GM12878 (cell line): ENCODE measurements around the gene TBKBP1. TPM values are rescaled to one million over a fixed set of nuclear protein-coding genes. Genes with fewer than 3 reads are reported as not detected.
"Not testable (repeated sequence)": the region's sequence is repeated elsewhere in the genome, so short reads cannot be mapped to it uniquely, and the experiment has no call there.

Experiments used
- ATAC-seq: fragments of 200-7000 bp; cut with Tn5 transposase; 3 replicates; pipeline ENCODE4 v1.9.1; 2020; ENCODE audit warnings: mild to moderate bottlenecking, moderate library complexity
- BruUV-seq: library from RNA; stranded (reverse); fragments of 400-500 nt; replicated peaks from 2 replicates; lab custom pipeline; 2021; lab: Mats Ljungman, UMichigan
- CTCF ChIA-PET: fragments of 300-600 bp; sonication (Branson Sonifier 250); formaldehyde crosslinking; extraction: SDS; loops from one replicate; lab custom pipeline; 2021; ENCODE audit warnings: inconsistent platforms; lab: Yijun Ruan, JAX
- POLR2A ChIA-PET: fragments of 350-600 bp; formaldehyde crosslinking; extraction: SDS; loops from one replicate; lab custom pipeline; 2021; ENCODE audit warnings: inconsistent platforms; lab: Charles Lee
- RAD21 ChIA-PET: fragments of 300-600 bp; sonication (Branson Sonifier 250); formaldehyde crosslinking; loops from one replicate; lab custom pipeline; 2023; ENCODE audit warnings: antibody characterized with exemption; ENCODE audit not compliant: unreplicated experiment; lab: Charles Lee
- SMC1A ChIA-PET: fragments of 300-600 bp; sonication (Branson Sonifier 250); formaldehyde crosslinking; loops from one replicate; lab custom pipeline; 2023; ENCODE audit not compliant: unreplicated experiment, uncharacterized antibody; lab: Charles Lee
- DNase-seq: peaks from one replicate; pipeline ENCODE4 v3.0.0-alpha.2; 2011; ENCODE audit warnings: low read depth, low spot score
- FAIRE-seq: peaks from 3 replicates; lab custom pipeline; 2011; peaks lifted over from hg19 to GRCh38; lab: Jason Lieb, UNC
- H2AFZ ChIP-seq: 2 replicates; pipeline ENCODE4 v1.6.0; 2011; ENCODE audit warnings: low read depth, low read length, control low read depth; ENCODE audit not compliant: control insufficient read depth
- H3K27ac ChIP-seq: 2 replicates; pipeline ENCODE4 v1.5.1; 2011; ENCODE audit warnings: control low read depth; ENCODE audit not compliant: control insufficient read depth, insufficient read depth
- H3K27me3 ChIP-seq, 2 experiments: replicated peaks in 1 of 2; 2 replicates each; pipeline versions ENCODE4 v1.6.0 to v1.6.1; 2011; ENCODE audit warnings: low read length in 1 of 2; ENCODE audit not compliant: control insufficient read depth in 2 of 2, insufficient read depth in 2 of 2
- H3K36me3 ChIP-seq, 2 experiments: 2 replicates each; pipeline ENCODE4 v1.5.1; 2011; ENCODE audit warnings: low read length in 1 of 2; ENCODE audit not compliant: control insufficient read depth in 2 of 2, insufficient read depth in 2 of 2
- H3K4me1 ChIP-seq: 2 replicates; pipeline ENCODE4 v1.6.1; 2011; ENCODE audit warnings: mild to moderate bottlenecking, low read length, moderate library complexity, mixed read lengths; ENCODE audit not compliant: control insufficient read depth, insufficient read depth
- H3K4me2 ChIP-seq: 2 replicates; pipeline ENCODE4 v1.6.0; 2011; ENCODE audit warnings: control low read depth; ENCODE audit not compliant: control insufficient read depth, insufficient read depth
- H3K4me3 ChIP-seq: fragments of 200-600 bp; sonication (generic); 2 replicates; pipeline ENCODE4 v1.5.1; 2016
- H3K79me2 ChIP-seq: 2 replicates; pipeline ENCODE4 v1.6.0; 2011; ENCODE audit warnings: low read length; ENCODE audit not compliant: control insufficient read depth, insufficient read depth
- H3K9ac ChIP-seq: 2 replicates; pipeline ENCODE4 v1.8.0; 2011; ENCODE audit warnings: low read length, control low read depth, mixed read lengths; ENCODE audit not compliant: control insufficient read depth, insufficient read depth
- H3K9me3 ChIP-seq: replicated peaks from 3 replicates; pipeline ENCODE4 v1.5.1; 2011; ENCODE audit warnings: mild to moderate bottlenecking, low read length; ENCODE audit not compliant: control insufficient read depth, insufficient read depth
- H4K20me1 ChIP-seq: 2 replicates; pipeline ENCODE4 v1.6.0; 2011; ENCODE audit not compliant: control insufficient read depth, insufficient read depth
- CEBPB ChIP-seq, 2 experiments: fragments of 150-350 bp in 1 of 2; IDR thresholded peaks; 2 replicates each; pipeline ENCODE4 v1.6.1; 2012 to 2014; ENCODE audit warnings: low read depth in 2 of 2, low read length in 2 of 2, borderline replicate concordance in 1 of 2, inconsistent platforms in 1 of 2
- CHD2 ChIP-seq: IDR thresholded peaks from 2 replicates; pipeline ENCODE4 v1.6.1; 2011; ENCODE audit warnings: low read depth, low read length, improper control_type of control experiment, borderline replicate concordance
- MEF2A ChIP-seq: IDR thresholded peaks from 2 replicates; pipeline ENCODE4 v1.6.1; 2011; ENCODE audit warnings: low read depth, mild to moderate bottlenecking, low read length, moderate library complexity; ENCODE audit not compliant: insufficient read depth
- RUNX3 ChIP-seq: IDR thresholded peaks from 2 replicates; pipeline ENCODE4 v1.6.1; 2012; ENCODE audit warnings: low read length, inconsistent platforms
- ZNF207 ChIP-seq: fragments of 450-650 bp; IDR thresholded peaks from 2 replicates; pipeline ENCODE4 v1.6.1; 2014; ENCODE audit warnings: antibody characterized with exemption, mild to moderate bottlenecking, borderline replicate concordance
- WGBS: methylation state at CpG from one replicate; pipeline ENCODE4 v1.1.6; 2016; ENCODE audit warnings: low lambda C conversion rate; ENCODE audit not compliant: insufficient replicate concordance, insufficient coverage; ENCODE audit errors: missing lambda C conversion rate; 5-methylcytosine and 5-hydroxymethylcytosine counted together
- in situ Hi-C: fragments of 300-500 bp; cut with MboI; formaldehyde crosslinking; loops from 9 replicates; pipeline ENCODE4 v1.14.3; 2018; ENCODE audit warnings: mixed read lengths
- intact Hi-C: fragments of 100-400 bp; cut with micrococcal nuclease; formaldehyde crosslinking; loops from one replicate; pipeline ENCODE4 v1.14.2; 2022; ENCODE audit not compliant: unreplicated experiment
- polyA plus RNA-seq, 11 experiments: library from polyadenylated mRNA; depleted of rRNA in 4 of 11; unstranded in 6 of 11; stranded (reverse) in 5 of 11; fragments of >200 nt; fragmentation: Nextera tagmentation in 4 of 11; fragmentation: Illumina TruSeq in 1 of 11; extraction: Ambion mirVana in 4 of 11; extraction: Trizol in 1 of 11; gene quantifications; 1 replicate in 1 of 11; 2 replicates in 10 of 11; pipeline versions ENCODE4 v1.2.1 to v1.2.3, GENCODE V29; 2011 to 2016; ENCODE audit warnings: inconsistent platforms in 2 of 11, missing spikeins in 2 of 11, low read depth in 1 of 11
- total RNA-seq, 4 experiments: library from RNA; depleted of rRNA in 3 of 4; stranded (reverse); fragments of >200 nt in 3 of 4; fragmentation: Illumina TruSeq in 1 of 4; extraction: Trizol in 1 of 4; gene quantifications; 2 replicates each; pipeline versions ENCODE4 v1.2.1 to v1.2.3, GENCODE V29; 2013 to 2021

Gene TBKBP1
- total and polyA plus RNA-seq, 10 of the 15 experiments (the other 5 are each of a cell fraction or from before 2014, with no cell fraction given), result 0.11 to 2.7 (median 0.74) TPM; not detected in 3

DNA sequence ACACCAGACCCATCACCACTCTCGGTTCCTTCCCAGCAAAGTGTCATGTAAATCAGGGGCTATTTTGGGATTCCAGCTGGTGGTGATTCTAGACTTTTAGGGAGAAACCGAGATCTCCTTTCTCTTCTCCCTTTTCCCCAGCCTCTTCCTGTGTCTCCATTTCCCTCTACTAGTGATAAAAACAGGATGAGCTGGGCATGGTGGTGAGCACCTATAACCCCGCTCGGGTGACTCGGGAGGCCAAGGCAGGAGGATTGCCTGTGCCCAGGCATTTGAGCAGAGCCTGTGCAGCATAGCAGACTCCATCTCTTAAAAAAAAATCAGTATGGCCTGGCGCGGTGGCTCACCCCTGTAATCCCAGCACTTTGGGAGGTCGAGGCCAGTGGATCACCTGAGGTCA lies 45.2 kb downstream of the TBKBP1 start:
- DNase-seq (no peak), FAIRE-seq (no peak), ATAC-seq (no peak)
- 59% methylated on average over 8 of the region's 8 CpGs for WGBS
- Histone ChIP-seq H3K27ac (no peak overlapping the region), H3K4me1 (peaks cover 39% of the 10 kb centered on the region), H2AFZ (no peak overlapping the region), H3K9ac (no peak overlapping the region), H3K4me3 (0 out of 2 replicates have a peak overlapping the region, but pooled peaks have one; percentile 1), H3K79me2 (peaks cover 46% of the 10 kb centered on the region), H3K9me3 (no peaks in the 10 kb centered on the region), H4K20me1 (no peaks in the 10 kb centered on the region), H3K36me3 (peaks cover 2 to 3% of the 10 kb centered on the region in 2 experiments; a peak in 2 of 4 replicates), H3K27me3 (no peaks in the 10 kb centered on the region), H3K4me2 (0 out of 2 replicates have a peak overlapping the region, but pooled peaks have one; percentile 40)
- ChIA-PET SMC1A (interaction anchor here (0.7 to 3.9 kb wide), 3 partner anchors 20 to 510 kb away, joined by 3 to 17 read pairs (median 6); no protein-coding TSS in a partner anchor), POLR2A (interaction anchor here (0.7 to 0.8 kb wide), 3 partner anchors 9 to 96 kb away, joined by 3 to 4 read pairs (median 4); no protein-coding TSS in a partner anchor), CTCF (interaction anchor here (1.3 to 17.1 kb wide), 3 partner anchors 40 to 90 kb away, joined by 3 to 242 read pairs (median 4); partner anchors contain the start of gene KPNB1), RAD21 (interaction anchor here (0.7 to 10.4 kb wide), 2 partner anchors 24 to 39 kb away, joined by 3 to 136 read pairs; no protein-coding TSS in a partner anchor)
- intact Hi-C loops (loop anchor here (10.0 kb wide), 1 partner anchor 84 kb away; no protein-coding TSS in a partner anchor), in situ Hi-C loops (no loop called here)
- BruUV-seq, result no TSS peak
- TF ChIP-seq MEF2A, result 0 out of 2 replicates have a peak, but pooled peaks have one; percentile 23
- TF ChIP-seq CEBPB (IDR thresholded peaks at IDR 0.05; ENCODE audit: borderline replicate concordance in 1 of 2, low read depth in 2 of 2, low read length in 2 of 2), result no peak
- TF ChIP-seq ZNF207, result no peak
- no peak for TF ChIP-seq CHD2
- no peak for TF ChIP-seq RUNX3

DNA sequence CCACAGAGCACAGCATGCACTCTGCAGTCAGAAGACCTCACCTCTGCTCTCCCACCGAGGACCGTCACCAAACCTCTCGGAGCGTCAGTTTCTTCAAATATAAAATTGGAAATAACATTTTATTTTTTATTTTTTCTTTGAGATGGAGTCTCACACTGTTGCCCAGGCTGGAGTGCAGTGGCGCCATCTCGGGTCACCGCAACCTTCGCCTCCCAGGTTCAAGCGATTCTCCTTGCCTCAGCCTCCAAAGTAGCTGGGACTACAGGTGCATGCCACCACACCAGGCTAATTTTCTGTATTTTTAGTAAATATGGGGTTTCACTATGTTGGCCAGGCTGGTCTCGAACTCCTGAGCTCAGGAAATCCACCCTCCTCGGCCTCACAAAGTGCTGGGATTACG lies 46.0 kb downstream of the TBKBP1 start:
- H4K20me1 ChIP-seq, BruUV-seq, H3K36me3 ChIP-seq, H3K4me2 ChIP-seq, DNase-seq, H3K27ac ChIP-seq, ATAC-seq, H3K9ac ChIP-seq, H3K9me3 ChIP-seq, FAIRE-seq, in situ Hi-C loops, H3K27me3 ChIP-seq, H2AFZ ChIP-seq, H3K4me3 ChIP-seq: not testable (repeated sequence)
- intact Hi-C loops, result loop anchor here (10.0 kb wide), 1 partner anchor 85 kb away; no protein-coding TSS in a partner anchor
- ChIA-PET POLR2A (interaction anchor here (1.4 kb wide), 1 partner anchor 48 kb away, joined by 3 read pairs; no protein-coding TSS in a partner anchor), CTCF (interaction anchor here (1.3 to 17.1 kb wide), 4 partner anchors 22 to 91 kb away, joined by 3 to 242 read pairs (median 10); partner anchors contain the start of gene KPNB1), SMC1A (interaction anchor here (0.7 to 3.9 kb wide), 6 partner anchors 39 to 76 kb away, joined by 3 to 17 read pairs (median 5); no protein-coding TSS in a partner anchor), RAD21 (interaction anchor here (0.7 to 5.9 kb wide), 3 partner anchors 21 to 40 kb away, joined by 3 to 74 read pairs (median 4); no protein-coding TSS in a partner anchor)
- H3K79me2 ChIP-seq, result peaks cover 38% of the 10 kb centered on the region
- H3K4me1 ChIP-seq, result peaks cover 39% of the 10 kb centered on the region
- WGBS, result 79% methylated on average over 12 of the region's 12 CpGs
